NCI-H1105 (cell line): ENCODE results near the gene UBR2.
"Not testable (repeated sequence)": the region's sequence is repeated elsewhere in the genome, so short reads cannot be mapped to it uniquely, and the experiment has no call there.

ENCODE experiments used
- DNase-seq: peaks from one replicate; lab custom pipeline; 2025; lab: John Stamatoyannopoulos, UW

The UBR2 gene

GRCh38 chr6:42727627-42728026 is 163.8 kb downstream of the UBR2 start:
- DNase-seq, result no peak

- DNase-seq, result no peak
These were observed 165.9 kb downstream of the UBR2 start for GRCh38 chr6:42729731-42730130.

GRCh38 chr6:42733867-42734481 is 170.1 kb downstream of the UBR2 start:
- DNase-seq, result not testable (repeated sequence)

- DNase-seq, result no peak
These were observed 172.1 kb downstream of the UBR2 start for GRCh38 chr6:42735976-42736375.

- DNase-seq, result no peak
These were observed 176.9 kb downstream of the UBR2 start for GRCh38 chr6:42740725-42741124.

GRCh38 chr6:42742116-42742894 is 178.5 kb downstream of the UBR2 start:
- DNase-seq, result peak; percentile 50
